NT2/D1 (cell line): ENCODE results near the gene CNNM1.

ENCODE experiments used
- SUZ12 ChIP-seq: IDR thresholded peaks from 2 replicates; pipeline ENCODE4 v1.6.1; 2011; ENCODE audit not compliant: insufficient read length, insufficient read depth; ENCODE audit errors: extremely low read depth
- YY1 ChIP-seq: IDR thresholded peaks from 2 replicates; pipeline ENCODE4 v1.6.1; 2011; ENCODE audit not compliant: insufficient read length, insufficient read depth
- ZNF274 ChIP-seq: IDR thresholded peaks from 2 replicates; pipeline ENCODE4 v1.6.1; 2011; ENCODE audit warnings: mild to moderate bottlenecking, low read depth, low read length

GRCh38 chr10:99326871-99327270 lies 2.3 kb upstream of the CNNM1 start:
- no peak for TF ChIP-seq ZNF274
- no peak for TF ChIP-seq YY1
- no peak for TF ChIP-seq SUZ12
